ENCODE measurements around the gene CCNK.

The CCNK gene
- total RNA-seq = 87.7 to 98.4 (median 87.9) reads per million in 3 donors

- peaks cover 21% of the 10 kb centered on the region for H3K4me1 ChIP-seq (ENCODE audit: control insufficient read depth, insufficient read depth, low read length, poor library complexity, severe bottlenecking)
- peak within 1 kb of the TSS; percentile 83 for H3K4me3 ChIP-seq (ENCODE audit: insufficient read depth, low read depth, low read length, poor library complexity, severe bottlenecking)
- H3K36me3 ChIP-seq (ENCODE audit: control insufficient read depth, insufficient read depth, low read length) = no peaks in the 10 kb centered on the region
Observed at GRCh38 chr14:99480917-99481744, at the start of gene CCNK. Gene CCNK, plus strand, starts transcription at chr14:99481409. Its CDS starts 11,269 bp downstream, at chr14:99492678.

GRCh38 chr14:99431986-99432385 is 49.2 kb upstream of the CCNK start:
- H3K9me3 ChIP-seq (ENCODE audit: control insufficient read depth, low read length) = no peaks in the 10 kb centered on the region
- H3K4me3 ChIP-seq (ENCODE audit: insufficient read depth, low read depth, low read length, poor library complexity, severe bottlenecking) = no peak overlapping the region
- DNase-seq = no peak
- peaks cover 12% of the 10 kb centered on the region for H3K4me1 ChIP-seq (ENCODE audit: control insufficient read depth, insufficient read depth, low read length, poor library complexity, severe bottlenecking)
- H3K27ac ChIP-seq (ENCODE audit: insufficient read depth, low read length, poor library complexity, severe bottlenecking) = no peak overlapping the region
- H3K27me3 ChIP-seq (replicated peaks; ENCODE audit: control insufficient read depth, insufficient read depth, low read length, poor library complexity, severe bottlenecking) = no peaks in the 10 kb centered on the region
- H3K36me3 ChIP-seq (ENCODE audit: control insufficient read depth, insufficient read depth, low read length) = peaks cover 10% of the 10 kb centered on the region

More at GRCh38 chr14:99480917-99481744, at the start of gene CCNK:
- Histone ChIP-seq H3K9me3 (ENCODE audit: control insufficient read depth, low read length) (no peaks in the 10 kb centered on the region), H3K27ac (ENCODE audit: insufficient read depth, low read length, poor library complexity, severe bottlenecking) (peak within 1 kb of the TSS; percentile 88), H3K27me3 (replicated peaks; ENCODE audit: control insufficient read depth, insufficient read depth, low read length, poor library complexity, severe bottlenecking) (no peaks in the 10 kb centered on the region)
- DNase-seq = peak; percentile 100

- Histone ChIP-seq H3K4me1 (ENCODE audit: control insufficient read depth, insufficient read depth, low read length, poor library complexity, severe bottlenecking) (peaks cover 17% of the 10 kb centered on the region), H3K4me3 (ENCODE audit: insufficient read depth, low read depth, low read length, poor library complexity, severe bottlenecking) (no peak overlapping the region), H3K36me3 (ENCODE audit: control insufficient read depth, insufficient read depth, low read length) (peaks cover 10% of the 10 kb centered on the region), H3K27ac (ENCODE audit: insufficient read depth, low read length, poor library complexity, severe bottlenecking) (no peak overlapping the region), H3K27me3 (replicated peaks; ENCODE audit: control insufficient read depth, insufficient read depth, low read length, poor library complexity, severe bottlenecking) (no peaks in the 10 kb centered on the region), H3K9me3 (ENCODE audit: control insufficient read depth, low read length) (no peaks in the 10 kb centered on the region)
- DNase-seq = no peak
Observed at GRCh38 chr14:99432485-99432884, 48.7 kb upstream of the CCNK start.

- Histone ChIP-seq H3K4me3 (ENCODE audit: insufficient read depth, low read depth, low read length, poor library complexity, severe bottlenecking) (no peak overlapping the region), H3K36me3 (ENCODE audit: control insufficient read depth, insufficient read depth, low read length) (no peaks in the 10 kb centered on the region), H3K9me3 (ENCODE audit: control insufficient read depth, low read length) (no peaks in the 10 kb centered on the region), H3K4me1 (ENCODE audit: control insufficient read depth, insufficient read depth, low read length, poor library complexity, severe bottlenecking) (peaks cover 17% of the 10 kb centered on the region), H3K27ac (ENCODE audit: insufficient read depth, low read length, poor library complexity, severe bottlenecking) (no peak overlapping the region), H3K27me3 (replicated peaks; ENCODE audit: control insufficient read depth, insufficient read depth, low read length, poor library complexity, severe bottlenecking) (no peaks in the 10 kb centered on the region)
- no peak for DNase-seq
Observed at GRCh38 chr14:99435327-99435726, 45.9 kb upstream of the CCNK start.

- DNase-seq = no peak
- H3K9me3 ChIP-seq (ENCODE audit: control insufficient read depth, low read length) = no peaks in the 10 kb centered on the region
- H3K36me3 ChIP-seq (ENCODE audit: control insufficient read depth, insufficient read depth, low read length) = no peaks in the 10 kb centered on the region
Observed at GRCh38 chr14:99436247-99437180, 44.7 kb upstream of the CCNK start.

GRCh38 chr14:99437706-99438105 is 43.5 kb upstream of the CCNK start:
- no peaks in the 10 kb centered on the region for H3K9me3 ChIP-seq (ENCODE audit: control insufficient read depth, low read length)
- H3K27ac ChIP-seq (ENCODE audit: insufficient read depth, low read length, poor library complexity, severe bottlenecking) = no peak overlapping the region
- DNase-seq = no peak
- no peaks in the 10 kb centered on the region for H3K36me3 ChIP-seq (ENCODE audit: control insufficient read depth, insufficient read depth, low read length)
- H3K4me1 ChIP-seq (ENCODE audit: control insufficient read depth, insufficient read depth, low read length, poor library complexity, severe bottlenecking) = peaks cover 17% of the 10 kb centered on the region
- no peak overlapping the region for H3K4me3 ChIP-seq (ENCODE audit: insufficient read depth, low read depth, low read length, poor library complexity, severe bottlenecking)
- H3K27me3 ChIP-seq (replicated peaks; ENCODE audit: control insufficient read depth, insufficient read depth, low read length, poor library complexity, severe bottlenecking) = no peaks in the 10 kb centered on the region

More at GRCh38 chr14:99436247-99437180, 44.7 kb upstream of the CCNK start:
- Histone ChIP-seq H3K4me1 (ENCODE audit: control insufficient read depth, insufficient read depth, low read length, poor library complexity, severe bottlenecking) (peaks cover 17% of the 10 kb centered on the region), H3K4me3 (ENCODE audit: insufficient read depth, low read depth, low read length, poor library complexity, severe bottlenecking) (no peak overlapping the region), H3K27me3 (replicated peaks; ENCODE audit: control insufficient read depth, insufficient read depth, low read length, poor library complexity, severe bottlenecking) (no peaks in the 10 kb centered on the region), H3K27ac (ENCODE audit: insufficient read depth, low read length, poor library complexity, severe bottlenecking) (no peak overlapping the region)

- Histone ChIP-seq H3K4me1 (ENCODE audit: control insufficient read depth, insufficient read depth, low read length, poor library complexity, severe bottlenecking) (peaks cover 17% of the 10 kb centered on the region), H3K4me3 (ENCODE audit: insufficient read depth, low read depth, low read length, poor library complexity, severe bottlenecking) (no peak overlapping the region), H3K9me3 (ENCODE audit: control insufficient read depth, low read length) (no peaks in the 10 kb centered on the region), H3K27ac (ENCODE audit: insufficient read depth, low read length, poor library complexity, severe bottlenecking) (no peak overlapping the region), H3K36me3 (ENCODE audit: control insufficient read depth, insufficient read depth, low read length) (no peaks in the 10 kb centered on the region), H3K27me3 (replicated peaks; ENCODE audit: control insufficient read depth, insufficient read depth, low read length, poor library complexity, severe bottlenecking) (no peaks in the 10 kb centered on the region)
- DNase-seq = no peak
Observed at GRCh38 chr14:99440278-99440677, 40.9 kb upstream of the CCNK start.

GRCh38 chr14:99441157-99441870 is 39.9 kb upstream of the CCNK start:
- no peak overlapping the region for H3K4me3 ChIP-seq (ENCODE audit: insufficient read depth, low read depth, low read length, poor library complexity, severe bottlenecking)
- H3K36me3 ChIP-seq (ENCODE audit: control insufficient read depth, insufficient read depth, low read length) = peaks cover 3% of the 10 kb centered on the region
- no peak overlapping the region for H3K27ac ChIP-seq (ENCODE audit: insufficient read depth, low read length, poor library complexity, severe bottlenecking)
- no peaks in the 10 kb centered on the region for H3K27me3 ChIP-seq (replicated peaks; ENCODE audit: control insufficient read depth, insufficient read depth, low read length, poor library complexity, severe bottlenecking)
- no peak for DNase-seq
- peaks cover 12% of the 10 kb centered on the region for H3K4me1 ChIP-seq (ENCODE audit: control insufficient read depth, insufficient read depth, low read length, poor library complexity, severe bottlenecking)
- no peaks in the 10 kb centered on the region for H3K9me3 ChIP-seq (ENCODE audit: control insufficient read depth, low read length)

- H3K36me3 ChIP-seq (ENCODE audit: control insufficient read depth, insufficient read depth, low read length) = peaks cover 5% of the 10 kb centered on the region
- no peak for DNase-seq
Observed at GRCh38 chr14:99441918-99442317, 39.3 kb upstream of the CCNK start.

More at GRCh38 chr14:99441918-99442317, 39.3 kb upstream of the CCNK start:
- Histone ChIP-seq H3K9me3 (ENCODE audit: control insufficient read depth, low read length) (no peaks in the 10 kb centered on the region), H3K4me1 (ENCODE audit: control insufficient read depth, insufficient read depth, low read length, poor library complexity, severe bottlenecking) (peaks cover 6% of the 10 kb centered on the region), H3K27me3 (replicated peaks; ENCODE audit: control insufficient read depth, insufficient read depth, low read length, poor library complexity, severe bottlenecking) (no peaks in the 10 kb centered on the region), H3K27ac (ENCODE audit: insufficient read depth, low read length, poor library complexity, severe bottlenecking) (no peak overlapping the region), H3K4me3 (ENCODE audit: insufficient read depth, low read depth, low read length, poor library complexity, severe bottlenecking) (no peak overlapping the region)

Measured in effector memory CD4-positive, alpha-beta T cell (primary cell).